GM21717 (cell line): ENCODE measurements around the gene ANTXRL.
"Not testable (repeated sequence)": the region's sequence is repeated elsewhere in the genome, so short reads cannot be mapped to it uniquely, and the experiment has no call there.

Source experiments
- ATAC-seq: cut with Tn5 transposase; IDR thresholded peaks from one replicate; pipeline ENCODE4 v1.9.1; 2021; ENCODE audit warnings: mild to moderate bottlenecking, moderate library complexity; ENCODE audit not compliant: unreplicated experiment

The ANTXRL gene

DNA sequence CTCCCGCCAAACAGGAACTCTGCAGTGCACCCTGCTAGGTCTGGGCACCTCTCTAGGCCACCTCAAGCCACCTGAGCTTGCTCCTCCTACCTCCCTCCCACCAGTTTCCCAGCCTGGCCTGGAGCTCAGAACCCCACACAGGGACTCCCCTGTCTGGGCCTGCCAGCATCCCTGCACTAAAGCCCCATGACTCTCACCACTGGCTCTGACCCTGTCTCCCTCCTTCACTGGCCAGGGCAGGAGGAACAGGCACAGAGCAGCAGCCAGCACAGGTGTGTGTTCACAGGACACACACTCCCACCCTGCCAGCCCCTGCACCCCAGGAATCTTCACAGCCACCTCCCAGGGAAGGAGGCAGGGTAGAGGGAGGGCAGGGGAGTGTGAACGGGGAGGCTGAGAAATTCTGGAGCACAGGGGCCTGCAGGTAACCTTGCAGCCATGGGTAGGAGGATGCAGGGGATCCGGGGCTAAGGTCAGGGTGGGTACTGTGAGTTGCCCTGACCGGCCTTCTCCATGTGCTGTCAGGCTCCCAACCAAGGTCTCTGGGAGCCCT is 13.9 kb upstream of the ANTXRL start:
- ATAC-seq = no peak

DNA sequence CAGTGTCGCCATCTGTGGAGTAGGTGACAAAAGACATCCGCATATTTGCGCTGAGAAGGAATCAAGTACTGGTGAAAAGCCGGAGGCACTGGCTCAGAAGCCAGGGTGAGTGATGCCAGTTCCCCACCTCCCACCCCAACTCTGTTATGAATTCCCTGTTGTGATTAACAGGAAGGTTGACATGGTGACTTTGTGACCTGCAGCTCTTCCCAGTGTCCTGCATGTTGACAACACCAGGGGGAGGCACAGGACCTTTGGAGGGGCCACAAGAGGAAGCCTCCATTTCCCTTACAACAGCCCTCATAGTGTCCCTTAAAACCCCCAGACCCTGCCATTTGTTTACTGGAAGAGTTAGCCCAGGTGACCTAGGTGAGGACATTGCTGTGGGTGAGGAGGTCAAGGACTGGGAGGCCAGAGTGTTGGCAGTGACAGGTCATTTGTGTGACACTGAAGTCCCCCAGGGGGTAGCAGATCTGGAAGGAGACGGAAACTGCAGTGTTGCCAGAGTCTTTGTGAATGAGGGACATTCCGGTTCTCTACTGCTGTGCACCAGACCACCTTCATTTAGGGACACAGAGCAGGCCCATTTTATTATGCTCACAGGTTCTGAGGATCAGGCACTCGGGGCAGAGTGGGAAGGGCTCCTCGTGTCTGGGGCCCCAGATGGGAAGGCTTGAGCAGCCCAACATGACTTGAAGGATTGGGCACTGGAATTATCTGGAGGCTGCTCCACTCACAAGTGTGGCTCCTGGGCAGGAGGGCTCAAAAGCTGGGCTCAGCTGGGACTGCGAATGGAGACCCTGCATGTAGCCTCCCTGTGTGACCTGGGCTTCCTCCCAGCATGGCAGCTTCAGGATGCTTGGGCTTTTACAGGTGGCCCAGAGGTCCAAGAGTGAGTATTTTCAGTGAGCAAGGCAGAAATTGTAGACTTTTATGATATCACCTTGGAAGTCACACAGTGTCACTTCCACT is 13.0 kb upstream of the ANTXRL start:
- no peak for ATAC-seq

DNA sequence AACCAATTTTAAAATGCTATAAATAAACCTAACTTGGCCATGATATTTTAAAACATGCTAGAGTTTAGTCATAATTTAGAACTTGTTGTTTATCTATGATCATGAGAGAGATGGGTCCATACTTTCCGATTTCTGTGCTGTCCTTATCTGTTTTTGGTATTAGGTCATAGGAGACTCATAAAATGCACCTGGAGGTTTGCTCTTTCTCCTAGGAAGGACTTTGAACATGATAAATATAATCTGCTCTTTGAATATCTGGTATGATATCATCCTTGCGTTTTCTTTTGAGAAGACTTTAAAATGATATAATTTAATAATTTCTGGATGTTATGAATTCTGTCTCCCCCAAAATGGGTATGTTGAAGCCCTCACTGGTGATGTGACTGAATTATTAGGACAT is 9.0 kb upstream of the ANTXRL start:
- ATAC-seq = no peak

DNA sequence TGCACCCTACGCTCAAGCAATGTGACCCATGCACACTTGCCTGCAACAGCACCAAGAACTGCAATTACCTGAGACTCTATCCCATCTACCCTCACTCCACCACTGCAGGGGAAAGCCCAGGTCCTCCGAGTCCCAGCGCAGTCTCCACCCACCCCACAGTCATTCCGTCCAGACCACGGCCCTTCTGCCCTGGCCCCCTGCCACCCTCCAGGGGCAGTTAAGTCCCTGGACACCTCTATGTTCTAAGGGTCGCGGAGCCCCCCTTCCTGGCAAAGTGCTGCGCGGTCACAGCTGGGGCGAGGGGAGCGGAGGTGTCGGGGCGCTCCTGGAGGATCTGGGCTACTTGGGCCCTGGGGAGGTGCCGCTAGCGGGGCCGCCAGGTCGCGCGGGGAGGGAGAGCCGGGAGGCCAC is 4.4 kb upstream of the ANTXRL start:
- ATAC-seq = not testable (repeated sequence)

DNA sequence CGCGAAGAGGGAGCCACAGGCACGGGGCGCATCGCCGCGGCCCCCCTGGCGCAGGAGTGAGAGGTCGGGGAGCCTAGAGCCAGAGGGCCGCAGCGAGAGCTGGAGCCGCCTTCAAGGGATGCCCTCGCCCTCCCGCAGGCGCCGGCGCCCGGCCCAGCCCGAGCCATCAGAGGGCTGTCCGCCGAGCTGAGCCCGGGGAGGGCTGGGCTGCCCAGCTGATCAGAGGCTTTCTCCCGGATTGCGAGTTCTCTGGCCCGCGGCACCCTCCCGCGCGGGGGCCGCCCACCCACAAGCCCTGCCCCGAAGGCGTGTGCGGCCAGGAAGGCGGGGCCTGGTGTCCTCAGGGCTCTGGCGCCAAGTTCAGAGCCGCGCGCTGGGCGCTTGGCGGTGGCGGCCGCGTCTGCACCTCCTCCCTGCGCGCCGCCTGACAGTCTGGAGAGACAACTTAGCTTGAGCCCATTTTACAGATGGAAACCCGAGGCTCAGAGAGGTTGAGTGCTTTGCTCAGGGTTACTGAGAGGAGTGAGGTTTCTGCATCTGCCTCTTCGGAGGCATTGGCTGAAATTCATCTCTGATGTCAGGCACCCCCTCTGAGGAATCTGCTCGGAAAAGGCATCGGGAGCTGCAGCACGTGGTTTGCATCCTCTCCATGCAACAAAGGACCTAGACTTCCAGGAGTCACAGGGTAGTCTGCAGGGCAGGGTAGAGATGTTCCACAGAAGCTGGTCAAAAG is 3.8 kb upstream of the ANTXRL start:
- ATAC-seq = peak; percentile 33

DNA sequence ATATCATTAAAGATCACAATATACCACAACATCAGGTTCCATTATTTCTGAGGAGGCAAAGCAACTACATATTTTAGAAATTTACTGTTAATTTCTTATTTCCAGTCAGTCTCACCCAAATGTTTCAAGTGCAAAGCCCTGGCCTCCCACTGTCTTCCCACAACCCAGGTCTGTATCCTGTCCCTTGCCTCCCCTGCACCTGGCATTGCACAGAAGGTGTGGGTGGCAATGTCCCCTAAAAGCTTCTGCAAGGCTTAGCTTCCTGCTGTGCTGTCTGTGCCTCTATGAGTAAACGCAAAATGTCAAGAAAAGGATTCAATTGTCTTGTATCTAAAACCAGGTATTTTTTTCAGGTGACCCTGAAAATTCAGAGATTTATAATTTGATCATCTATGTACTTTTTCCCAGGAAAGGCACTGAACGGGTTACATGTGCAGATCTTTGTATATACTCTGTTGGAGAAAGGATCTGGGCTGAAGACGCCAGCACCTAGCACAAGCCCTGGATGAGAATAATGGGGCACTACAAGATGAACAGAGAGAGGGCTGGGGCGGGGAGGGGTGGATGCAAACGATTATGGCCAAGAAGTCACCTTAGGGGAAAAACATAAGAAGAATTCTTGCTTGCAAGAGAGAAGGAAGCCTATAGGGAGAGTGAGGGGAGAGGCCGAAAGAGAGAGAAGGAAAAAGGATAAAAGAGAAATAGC is 3.1 kb upstream of the ANTXRL start:
- no peak for ATAC-seq

DNA sequence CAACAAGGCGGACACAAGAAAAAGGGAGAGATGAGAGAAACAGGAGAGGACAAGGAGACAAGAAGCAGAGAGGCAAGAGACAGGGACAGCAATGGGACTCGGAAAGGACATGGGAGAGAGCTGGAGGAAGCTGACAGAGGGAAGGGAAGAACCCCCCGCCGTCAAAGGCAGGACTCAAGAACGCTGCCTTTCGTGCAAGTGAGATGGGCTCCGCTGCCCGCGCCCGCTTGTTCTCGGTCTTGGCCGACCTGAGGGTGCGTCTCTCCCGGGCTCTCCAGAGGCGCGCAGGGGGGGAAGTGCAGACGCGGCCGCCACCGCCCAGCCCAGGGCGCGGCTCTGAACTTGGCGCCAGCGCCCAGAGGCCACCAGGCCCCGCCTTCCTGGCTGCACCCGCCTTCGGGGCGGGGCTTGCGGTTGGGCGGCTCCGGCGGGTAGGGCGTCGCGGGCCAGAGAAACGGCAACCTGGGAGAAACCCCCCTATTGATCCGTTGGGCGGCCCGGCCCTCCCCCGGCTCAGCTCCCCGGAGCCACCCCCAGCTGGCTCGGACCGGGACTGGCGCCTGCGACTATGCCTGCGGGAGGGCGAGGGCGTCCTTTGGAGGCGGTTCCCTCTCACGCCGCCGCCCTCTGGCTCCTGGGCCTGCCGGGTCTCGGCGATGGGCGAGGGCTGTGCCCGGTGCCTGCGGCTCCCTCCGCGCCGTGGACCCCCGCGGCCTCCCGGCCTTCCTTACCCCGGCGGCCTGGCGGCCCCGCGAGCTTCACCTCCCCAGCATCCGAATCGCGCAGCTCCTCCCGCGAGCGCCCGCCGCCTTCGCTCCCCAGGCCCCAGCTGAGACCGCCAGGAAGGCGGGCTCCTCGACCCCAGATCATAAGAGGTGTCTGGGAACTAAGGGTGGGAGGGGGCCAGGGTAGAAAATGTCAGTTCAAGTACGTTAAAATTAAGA is 2.2 kb upstream of the ANTXRL start:
- peak; percentile 91 for ATAC-seq

DNA sequence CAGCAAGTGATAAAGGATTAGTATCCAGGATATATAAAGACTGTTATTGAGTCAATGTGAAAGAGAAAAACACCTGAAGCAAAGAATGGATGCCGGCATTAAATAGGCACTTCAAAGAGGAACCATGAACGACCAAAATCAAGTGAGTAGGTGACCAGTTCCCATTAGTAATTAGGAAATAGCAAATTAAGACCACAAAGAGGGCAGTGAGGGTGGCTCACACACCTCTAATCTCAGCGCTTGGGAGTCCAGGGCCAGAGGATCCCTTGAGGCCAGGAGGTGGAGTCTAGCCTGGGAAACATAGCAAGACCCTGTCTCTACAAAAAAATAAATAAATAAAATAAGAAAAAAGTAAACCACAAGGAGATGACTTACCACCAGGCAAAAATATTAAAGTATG is 1.5 kb upstream of the ANTXRL start:
- no peak for ATAC-seq

DNA sequence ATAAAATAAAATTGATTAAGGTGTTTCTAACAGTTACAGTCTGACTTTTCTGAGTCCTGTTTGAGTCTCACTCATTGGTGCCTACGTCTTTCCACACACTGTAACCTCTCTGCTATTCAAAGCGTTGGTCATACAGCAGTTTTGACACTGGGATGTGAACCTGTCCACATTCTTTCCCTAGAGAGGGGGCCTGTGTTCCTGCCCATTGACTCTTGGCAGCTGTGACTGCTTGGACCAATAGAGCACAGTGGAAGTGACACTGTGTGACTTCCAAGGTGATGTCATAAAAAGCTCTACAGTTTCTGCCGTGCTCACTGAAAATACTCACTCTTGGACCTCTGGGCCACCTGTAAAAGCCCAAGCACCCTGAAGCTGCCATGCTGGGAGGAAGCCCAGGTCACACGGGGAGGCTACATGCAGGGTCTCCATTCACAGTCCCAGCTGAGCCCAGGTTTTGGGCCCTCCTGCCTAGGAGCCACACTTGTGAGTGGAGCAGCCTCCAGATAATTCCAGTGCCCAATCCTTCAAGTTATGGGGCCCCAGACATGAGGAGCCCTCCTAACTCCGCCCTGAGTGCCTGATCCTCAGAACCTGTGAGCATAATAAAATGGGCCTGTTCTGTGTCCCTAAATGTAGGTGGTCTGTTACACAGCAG is 704 bp upstream of the ANTXRL start:
- ATAC-seq = no peak

DNA sequence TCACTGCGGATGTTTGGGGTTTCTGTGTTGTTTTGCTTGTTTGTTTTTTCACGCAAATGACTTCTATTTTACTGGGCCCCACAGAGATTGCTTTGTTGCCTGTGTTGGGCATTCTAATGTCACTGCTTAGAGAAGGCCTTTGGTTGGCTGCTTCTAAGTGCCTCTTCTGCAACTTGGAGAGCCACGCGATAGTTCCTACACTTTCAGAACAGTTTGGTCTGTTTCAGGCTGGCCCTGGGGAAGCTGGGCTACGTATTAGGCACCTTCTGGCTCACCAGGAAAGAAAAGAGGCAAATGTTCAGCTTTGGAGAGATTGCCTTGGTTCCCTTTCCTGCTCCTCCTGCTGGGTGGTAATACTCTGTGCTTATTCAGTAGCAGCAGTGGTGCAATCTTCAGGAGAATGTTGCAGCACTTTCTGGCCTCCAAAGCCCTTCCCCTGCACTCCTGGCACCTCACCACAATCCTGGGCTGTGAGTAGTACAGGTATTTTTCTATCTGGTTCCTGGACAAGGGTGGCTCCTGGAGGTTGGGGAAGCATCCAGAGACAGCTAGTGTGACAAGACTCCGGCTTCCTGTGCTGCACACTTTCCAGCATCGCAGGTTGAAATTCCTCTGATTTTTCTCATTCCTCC is 1.2 kb downstream of the ANTXRL start:
- no peak for ATAC-seq

DNA sequence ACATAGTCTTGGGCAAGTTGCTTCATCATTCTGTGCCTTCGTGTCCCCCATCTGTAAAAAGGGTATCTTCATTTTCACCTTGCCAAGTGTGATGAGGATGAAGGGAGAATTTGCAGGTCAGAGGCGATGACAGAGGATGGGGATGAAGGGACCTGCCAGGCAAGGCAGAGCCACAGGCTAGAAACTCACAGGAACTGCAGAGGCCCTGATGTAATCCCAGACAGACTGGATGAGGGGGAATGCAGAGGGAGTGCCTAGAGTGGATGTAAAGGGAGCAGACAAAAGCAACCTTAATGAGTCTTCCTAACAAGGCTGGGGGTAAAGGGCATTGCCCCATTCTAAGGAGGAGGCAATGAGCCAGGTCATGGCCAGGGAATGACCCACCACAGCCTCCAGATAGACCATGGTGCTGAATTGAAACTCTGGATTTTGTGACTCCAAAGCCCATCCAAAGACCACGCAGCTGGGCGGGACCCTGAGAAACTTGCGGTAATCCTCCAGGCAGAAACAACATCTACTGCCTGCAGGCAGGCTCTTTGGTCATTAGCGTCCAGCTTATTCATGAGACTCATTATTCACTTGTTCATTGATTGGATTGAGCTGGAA is 1.9 kb downstream of the ANTXRL start:
- ATAC-seq = no peak

DNA sequence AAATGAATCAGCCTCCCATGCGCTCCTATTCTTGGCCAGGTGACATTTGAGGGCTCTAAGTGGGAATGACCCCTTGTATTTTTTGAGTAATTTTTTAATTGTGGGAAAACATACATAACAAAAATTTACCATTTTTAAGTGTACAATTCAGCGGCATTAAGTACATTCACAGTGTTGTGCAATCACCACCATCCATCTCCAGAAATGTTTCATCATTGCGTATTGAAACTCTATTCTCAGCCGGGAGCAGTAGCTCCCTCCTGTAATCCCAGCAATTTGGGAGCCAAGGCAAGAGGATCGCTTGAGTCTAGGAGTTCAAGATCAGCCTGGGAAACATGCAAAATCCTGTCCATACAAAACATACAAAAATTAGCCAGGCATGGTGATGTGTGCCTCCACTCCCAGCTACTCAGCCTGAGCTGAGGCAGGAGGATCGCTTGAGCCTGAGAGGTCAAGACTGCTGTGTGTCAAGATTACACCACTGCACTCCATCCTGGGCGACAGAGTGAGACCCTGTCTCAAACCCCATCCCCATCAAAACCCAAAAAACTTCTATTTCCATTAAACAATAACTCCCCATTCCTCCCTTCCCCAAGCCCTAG is 2.5 kb downstream of the ANTXRL start:
- ATAC-seq = no peak

DNA sequence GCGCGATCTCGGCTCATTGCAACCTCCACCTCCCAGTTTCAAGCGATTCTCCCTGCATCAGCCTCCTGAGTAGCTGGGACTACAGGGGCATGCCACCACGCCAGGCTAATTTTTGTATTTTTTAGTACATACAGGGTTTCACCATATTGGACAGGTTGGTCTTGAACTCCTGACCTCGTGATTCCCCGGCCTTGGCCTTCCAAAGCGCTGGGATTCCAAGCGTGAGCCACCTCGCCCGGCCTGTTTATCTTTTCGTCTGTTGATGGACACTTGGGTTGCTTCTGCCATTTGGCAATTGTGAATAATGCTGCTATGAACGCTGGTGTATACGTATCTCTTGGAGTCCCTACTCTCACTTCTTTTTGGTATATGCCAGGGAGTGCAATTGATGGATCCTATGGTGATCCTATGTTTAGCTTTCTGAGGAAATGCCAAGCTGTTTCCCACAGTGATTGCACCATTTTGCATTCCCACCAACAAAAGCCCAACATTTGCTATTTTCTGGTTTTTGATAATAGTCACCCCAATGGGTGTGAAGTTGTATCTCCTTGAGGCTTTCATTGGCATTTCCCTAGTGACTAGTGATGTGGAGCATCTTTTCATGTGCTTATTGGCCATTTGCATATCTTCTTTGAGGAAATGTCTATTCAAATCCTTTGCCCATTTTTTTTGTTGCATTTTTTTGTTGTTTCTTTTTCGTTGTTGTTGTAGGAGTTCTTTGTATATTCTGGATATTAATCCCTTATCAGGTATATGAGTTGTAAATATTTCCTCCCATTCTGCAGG is 3.5 kb downstream of the ANTXRL start:
- no peak for ATAC-seq

DNA sequence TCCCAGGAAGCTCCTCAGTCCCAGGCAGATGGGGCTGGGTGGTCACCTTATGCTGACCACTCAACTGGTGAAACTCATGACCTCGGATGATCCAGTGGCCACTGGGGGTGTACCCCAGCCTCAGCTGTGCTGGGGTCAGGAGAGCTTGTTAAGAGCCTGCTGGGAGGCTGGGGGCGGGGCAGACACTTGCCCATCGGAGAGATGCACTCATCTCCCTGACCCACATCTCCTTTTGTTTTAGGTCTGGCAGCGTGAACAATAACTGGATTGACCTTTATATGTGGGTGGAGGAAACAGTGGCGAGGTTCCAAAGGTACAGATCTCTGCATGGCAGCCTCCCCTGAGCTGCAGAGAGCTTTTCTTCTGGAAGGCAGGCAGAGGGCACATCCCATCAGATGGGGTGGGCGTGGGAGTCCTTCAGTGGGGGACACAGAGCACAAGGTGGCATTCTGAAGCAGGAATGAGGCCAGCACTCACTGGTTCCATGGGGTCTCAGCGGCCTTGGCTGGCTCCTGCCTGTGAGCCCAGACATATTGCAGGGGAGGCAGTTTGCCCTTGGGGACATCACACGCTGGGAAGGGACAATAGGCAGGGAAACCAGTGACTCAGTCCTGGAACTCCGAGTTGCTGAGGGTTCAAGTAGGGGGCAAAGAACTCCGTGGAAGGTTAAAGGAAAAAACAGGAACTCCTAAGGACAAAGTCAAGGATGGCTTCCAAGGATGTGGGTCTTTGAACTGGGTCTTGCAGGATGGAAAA is 5.2 kb downstream of the ANTXRL start:
- no peak for ATAC-seq

DNA sequence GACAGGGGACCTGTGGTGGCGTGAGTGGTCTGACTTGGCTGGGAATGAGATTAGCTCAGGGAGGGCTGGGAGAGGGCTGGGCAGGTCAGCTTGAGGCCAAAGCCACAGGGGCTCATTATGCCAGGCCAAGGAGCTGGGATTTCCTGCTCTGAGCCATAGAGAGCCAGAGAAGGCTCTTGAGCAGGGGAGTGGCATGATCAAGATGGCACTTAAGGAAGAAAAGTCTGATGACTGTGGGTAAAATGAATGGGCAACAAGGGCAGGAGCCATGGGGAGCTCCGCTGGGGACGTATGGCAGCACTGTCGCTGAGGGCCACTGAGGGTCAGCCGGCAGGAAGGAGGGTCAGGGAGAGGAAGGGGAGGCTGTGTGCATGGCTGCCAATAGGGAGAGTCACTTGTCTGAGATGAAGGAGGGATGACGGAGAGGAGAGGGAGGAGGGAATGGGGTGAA is 5.8 kb downstream of the ANTXRL start:
- ATAC-seq = no peak

DNA sequence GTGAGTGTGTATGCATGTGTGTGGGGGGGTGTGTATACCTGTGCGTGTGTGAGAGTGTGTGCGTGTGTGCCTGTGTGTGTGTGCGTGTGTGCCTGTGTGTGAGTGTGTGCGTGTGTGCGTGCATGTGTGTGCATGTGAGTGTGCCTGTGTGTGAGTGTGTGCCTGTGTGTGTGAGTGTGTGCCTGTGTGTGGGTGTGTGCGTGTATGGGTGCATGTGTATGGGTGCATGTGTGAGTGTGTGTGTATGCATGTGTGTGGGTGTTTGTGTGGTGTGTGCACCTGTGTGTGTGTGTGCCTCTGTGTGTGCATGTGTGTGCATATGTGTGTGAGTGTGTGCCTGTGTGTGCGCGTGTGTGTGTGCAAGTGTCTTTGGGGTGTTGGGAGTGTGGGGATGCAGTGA is 6.4 kb downstream of the ANTXRL start:
- no peak for ATAC-seq
